ENCODE results near the gene ZFP14.
"Not testable (repeated sequence)": the region's sequence is repeated elsewhere in the genome, so short reads cannot be mapped to it uniquely, and the experiment has no call there.

Gene ZFP14

DNA sequence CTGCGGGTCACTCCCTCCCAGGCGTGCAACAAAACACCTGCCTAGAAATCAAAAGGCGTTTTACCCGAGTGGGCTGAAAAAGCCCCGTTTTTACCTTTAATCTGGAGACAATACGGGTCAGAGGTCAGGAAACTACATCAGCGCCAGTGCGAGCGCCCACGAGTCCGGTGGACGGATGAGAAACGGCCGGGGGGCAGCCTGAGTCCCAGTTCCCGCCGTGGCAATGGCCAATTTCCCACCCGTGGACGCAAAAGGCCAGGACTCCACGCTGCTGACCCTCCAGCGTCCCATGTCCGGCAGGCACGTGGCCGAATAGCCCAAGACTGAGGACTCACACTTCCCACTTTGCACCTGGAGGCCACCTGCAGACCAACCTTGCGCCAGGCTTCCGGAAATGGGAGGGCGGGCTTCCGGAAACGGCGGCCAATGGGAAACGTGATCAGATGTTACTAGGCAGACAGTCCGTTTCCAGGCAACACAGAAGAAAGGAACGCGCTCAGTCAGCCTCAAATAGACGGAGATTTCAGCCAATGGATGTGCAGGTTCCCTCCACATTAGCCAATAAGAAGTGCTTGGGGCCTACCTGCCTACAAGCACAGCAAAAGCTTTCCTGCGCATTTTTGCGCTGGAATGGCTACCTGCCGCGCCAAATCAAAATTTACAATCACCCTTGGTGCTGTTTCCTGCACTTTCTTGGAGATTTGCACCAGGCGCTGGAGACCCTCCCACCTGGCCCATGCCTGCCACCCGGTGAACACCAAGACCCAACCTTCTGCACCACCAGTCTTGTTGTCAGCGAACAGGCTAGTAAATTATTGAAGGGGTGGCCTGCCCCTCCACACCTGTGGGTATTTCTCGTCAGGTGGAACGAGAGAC, 47.4 kb downstream of the ZFP14 start:
- peak; percentile 7 to 25 for DNase-seq (ENCODE audit: low read depth in 2 of 2)

DNA sequence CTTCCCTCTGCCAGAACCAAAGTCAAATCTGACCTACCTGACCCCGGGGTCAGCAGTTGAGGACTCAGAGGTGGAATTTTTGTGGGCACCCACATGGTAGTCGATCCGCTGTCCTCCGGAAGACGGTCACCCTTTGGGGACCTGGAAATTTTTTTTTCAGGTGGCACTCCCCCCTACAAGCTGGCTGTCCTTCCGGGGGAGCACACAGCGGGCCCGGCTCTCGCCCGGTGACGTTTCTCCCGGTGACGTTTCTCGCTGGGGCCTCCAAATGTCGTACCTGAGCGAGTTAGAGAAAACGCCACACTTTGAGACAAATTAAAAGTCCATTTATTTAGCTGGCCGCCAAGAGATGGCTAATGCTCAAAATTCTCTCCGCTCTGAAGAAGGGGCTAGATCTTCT, 48.8 kb downstream of the ZFP14 start:
- DNase-seq (ENCODE audit: low read depth in 2 of 2): no peak

DNA sequence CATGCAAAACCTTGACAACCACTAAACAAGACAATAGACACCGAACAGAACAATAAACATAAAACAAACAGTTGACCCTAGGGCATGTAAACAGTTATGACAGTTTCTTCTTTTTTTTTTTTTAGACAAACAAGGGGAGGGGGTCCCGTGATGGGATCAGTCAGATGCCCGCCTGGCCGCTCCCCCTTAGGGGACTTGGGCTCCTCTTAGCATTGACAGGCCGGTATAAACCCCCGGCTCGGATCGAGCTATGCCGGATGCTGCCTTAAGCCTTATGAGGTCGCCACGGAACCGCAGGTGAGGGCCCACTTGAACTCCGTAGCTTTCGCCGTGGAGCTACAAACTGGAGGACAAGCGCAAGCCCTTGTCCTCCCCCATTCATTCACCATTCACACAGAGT, 49.5 kb downstream of the ZFP14 start:
- DNase-seq (ENCODE audit: low read depth in 2 of 2): not testable (repeated sequence)

DNA sequence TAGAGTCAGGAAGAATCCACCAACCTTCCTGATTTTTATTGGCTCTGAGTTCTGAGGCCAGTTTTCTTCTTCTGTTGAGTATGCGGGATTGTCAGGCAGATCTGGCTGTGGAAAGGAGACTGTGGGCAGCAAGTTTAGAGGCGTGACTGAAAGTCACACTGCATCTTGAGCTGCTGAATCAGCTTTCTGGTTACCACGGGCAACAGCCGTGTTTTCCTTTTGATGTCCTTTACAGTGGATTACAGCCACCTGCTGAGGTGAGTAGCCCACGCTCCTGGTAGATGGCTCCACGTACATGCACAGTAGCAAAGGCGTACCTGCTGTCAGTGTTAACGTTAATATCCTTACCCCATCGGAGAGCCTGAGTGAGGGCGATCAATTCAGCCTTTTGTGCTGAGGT, 52.4 kb downstream of the ZFP14 start:
- not testable (repeated sequence) for DNase-seq (ENCODE audit: low read depth in 2 of 2)

DNA sequence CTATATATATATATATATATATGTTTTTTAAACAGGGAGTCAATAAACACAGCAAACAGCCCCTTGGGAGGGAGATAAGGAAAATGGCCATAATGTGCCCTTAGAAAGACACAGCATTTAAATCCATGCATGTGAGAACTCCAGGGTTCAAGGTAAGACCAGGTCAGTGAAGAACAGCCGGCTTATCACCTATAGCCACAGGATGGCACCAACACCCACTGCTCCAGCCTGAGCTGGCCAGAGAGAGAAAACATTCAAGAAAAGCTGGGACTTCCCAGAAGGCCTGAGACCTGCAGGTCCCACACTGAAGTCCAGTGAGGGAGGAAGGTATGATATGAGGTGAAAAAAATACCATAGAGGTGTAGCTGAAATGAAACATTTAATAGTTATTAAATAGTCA, 63.8 kb downstream of the ZFP14 start:
- not testable (repeated sequence) for DNase-seq (ENCODE audit: low read depth in 2 of 2)

DNA sequence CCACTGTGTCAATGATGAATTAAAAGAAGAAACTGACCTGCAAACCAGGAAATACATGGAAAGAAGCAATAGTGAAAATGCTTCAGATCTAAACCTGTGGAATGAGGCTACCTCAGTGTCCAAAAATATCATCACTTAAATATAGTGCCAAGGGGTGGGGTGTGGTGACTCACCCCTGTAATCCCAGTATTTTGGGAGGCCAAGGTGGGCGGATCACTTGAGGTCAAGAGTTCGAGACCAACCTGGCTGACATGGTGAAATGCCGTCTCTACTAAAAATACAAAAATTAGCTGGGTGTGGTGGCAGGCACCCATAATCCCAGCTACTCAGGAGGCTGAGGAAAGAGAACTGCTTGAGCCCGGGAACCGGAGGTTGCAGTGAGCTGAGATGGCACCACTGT, 64.9 kb downstream of the ZFP14 start:
- not testable (repeated sequence) for DNase-seq (ENCODE audit: low read depth in 2 of 2)

DNA sequence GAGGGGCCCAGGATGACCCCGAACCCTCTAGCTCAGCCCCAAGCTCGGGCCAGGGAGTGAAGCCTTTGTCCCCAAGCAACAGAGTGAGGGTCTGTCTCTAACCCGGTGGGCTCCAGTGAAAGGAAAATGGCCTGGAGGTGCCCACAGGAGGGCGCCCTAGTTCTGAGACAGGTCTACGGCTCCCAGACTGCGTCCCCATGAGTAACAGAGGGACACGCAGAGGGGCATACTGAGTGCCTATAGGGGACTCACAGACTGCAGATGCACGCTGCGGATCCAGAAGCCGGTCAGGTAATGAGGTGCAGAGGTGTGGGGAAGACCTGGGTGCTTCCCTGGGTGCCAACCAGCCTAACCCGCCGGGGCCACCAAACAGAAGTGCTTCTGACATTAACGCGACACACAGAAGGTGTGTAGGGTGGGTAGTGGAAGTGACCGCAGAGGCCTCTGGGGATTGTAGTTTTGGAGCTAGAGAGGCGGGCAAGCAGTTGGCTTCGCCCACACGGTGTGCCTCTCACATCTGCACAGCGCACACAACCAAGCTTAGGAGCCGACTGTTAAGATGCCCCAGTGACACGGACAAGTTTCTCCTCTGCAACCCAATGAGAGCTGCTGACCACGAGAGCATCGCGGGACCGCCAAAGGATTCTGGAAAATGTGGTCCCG, 67.8 kb downstream of the ZFP14 start:
- DNase-seq (ENCODE audit: low read depth in 2 of 2): not testable (repeated sequence)

DNA sequence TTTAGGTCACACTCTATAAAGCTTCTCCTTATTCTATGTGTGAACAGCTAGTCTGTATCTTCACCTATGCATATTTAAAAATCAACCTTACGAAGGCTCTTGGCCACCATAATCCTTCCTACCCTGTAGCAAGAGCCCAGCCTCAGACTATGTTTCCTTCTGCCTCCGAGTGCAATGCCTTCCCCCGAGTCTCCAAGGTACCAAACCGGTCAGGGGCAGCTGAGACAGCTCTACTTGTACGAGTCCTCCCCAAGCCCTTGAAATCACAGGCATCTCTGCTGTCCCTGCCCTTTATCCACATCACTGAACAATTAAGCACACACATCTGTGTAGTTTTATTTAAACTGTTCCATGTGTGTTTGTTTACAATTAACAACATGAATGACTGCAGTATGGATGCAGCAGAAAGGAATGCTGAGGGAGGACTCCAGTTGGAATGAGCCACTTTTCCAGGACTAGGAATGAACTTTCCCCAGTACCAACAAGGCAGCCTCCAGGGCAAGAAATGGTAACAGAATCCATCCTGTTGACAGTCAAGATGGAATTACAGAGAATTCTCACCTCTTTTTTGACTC, 68.5 kb downstream of the ZFP14 start:
- not testable (repeated sequence) for DNase-seq (ENCODE audit: low read depth in 2 of 2)

DNA sequence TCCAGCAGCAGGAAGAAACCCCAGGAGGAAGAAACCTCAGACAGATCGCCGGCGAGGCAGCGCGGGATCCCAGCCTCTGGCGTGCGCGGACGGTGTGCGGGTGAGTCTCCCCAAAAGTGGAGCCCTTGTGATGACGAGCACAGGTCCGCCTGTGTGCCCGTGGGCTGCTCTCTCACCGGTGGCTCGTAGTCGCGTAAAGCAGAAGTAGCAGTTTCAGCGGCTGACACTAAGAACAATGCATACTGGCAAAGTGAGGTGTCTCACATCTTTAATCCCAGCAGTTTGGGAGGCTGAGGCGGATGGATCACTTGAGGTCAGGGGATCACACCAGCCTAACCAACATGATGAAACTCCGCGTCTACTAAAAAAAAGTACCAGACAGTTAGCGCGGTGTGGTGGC, 69.2 kb downstream of the ZFP14 start:
- not testable (repeated sequence) for DNase-seq (ENCODE audit: low read depth in 2 of 2)

DNA sequence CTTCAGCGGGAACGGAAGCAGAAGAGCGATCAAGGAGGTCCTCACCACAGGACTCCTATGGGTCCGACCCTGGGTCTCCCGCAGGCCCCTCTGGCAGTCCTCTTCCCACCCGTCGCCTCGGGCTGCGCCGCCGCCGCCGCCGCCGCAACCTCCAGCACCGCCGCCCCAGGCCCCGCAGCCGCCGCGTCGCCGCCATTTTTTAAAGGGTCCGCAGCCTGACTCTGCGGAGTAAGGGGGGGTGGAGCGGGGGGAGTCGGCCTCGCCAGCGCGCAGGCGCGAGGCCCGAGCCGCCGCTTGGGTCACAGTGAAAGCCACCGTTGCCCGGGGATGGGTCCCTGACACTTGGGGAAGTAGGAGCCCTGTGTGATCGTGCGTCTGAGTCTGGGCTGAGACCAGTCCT, 69.7 kb downstream of the ZFP14 start:
- DNase-seq (ENCODE audit: low read depth in 2 of 2): not testable (repeated sequence)

DNA sequence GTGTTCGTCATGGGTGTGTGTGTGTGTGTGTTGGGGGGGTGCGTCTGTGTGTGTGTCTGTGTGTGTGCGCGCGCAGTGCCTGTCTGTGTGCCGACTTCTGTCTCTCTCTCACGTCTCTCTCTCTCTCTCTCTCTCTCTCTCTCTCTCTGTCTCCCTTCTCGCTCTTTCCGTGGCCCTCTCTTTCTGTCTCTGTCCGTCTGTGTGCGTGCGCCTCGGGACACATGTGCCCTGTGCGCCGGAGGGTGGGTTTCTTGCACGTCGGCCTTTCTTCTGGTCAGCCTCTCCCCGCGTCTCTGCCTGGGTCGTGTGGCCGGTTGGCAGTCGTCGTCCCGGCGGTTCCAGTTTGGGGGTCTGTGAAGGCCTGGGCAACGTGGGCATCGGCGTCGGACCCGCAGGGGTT, 86.7 kb downstream of the ZFP14 start:
- not testable (repeated sequence) for DNase-seq (ENCODE audit: low read depth in 2 of 2)

Data from activated CD4-positive, alpha-beta T cell treated with anti-CD3 and anti-CD28 coated beads for 24 hours (primary cell).